ENCODE results near the gene SLC35E3.
"Not testable (repeated sequence)": the region's sequence is repeated elsewhere in the genome, so short reads cannot be mapped to it uniquely, and the experiment has no call there.

DNA sequence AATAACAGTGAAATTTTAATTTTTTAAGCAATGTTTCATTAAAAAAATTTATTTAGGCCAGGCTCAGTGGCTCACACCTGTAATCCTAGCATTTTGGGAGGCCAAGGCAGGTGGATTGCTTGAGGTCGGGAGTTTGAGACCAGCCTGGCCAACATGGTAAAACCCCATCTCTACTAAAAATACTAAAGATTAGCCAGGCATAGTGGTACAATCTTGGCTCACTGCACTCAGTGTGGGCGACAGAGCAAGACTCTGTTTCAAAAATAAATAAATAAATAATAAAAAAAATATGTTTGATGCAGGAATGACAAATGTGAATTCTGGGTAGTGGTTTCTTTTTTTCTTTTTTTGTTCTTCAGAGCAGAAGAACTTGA, 56.4 kb downstream of the SLC35E3 start:
- TF ChIP-seq, protein P1, sequence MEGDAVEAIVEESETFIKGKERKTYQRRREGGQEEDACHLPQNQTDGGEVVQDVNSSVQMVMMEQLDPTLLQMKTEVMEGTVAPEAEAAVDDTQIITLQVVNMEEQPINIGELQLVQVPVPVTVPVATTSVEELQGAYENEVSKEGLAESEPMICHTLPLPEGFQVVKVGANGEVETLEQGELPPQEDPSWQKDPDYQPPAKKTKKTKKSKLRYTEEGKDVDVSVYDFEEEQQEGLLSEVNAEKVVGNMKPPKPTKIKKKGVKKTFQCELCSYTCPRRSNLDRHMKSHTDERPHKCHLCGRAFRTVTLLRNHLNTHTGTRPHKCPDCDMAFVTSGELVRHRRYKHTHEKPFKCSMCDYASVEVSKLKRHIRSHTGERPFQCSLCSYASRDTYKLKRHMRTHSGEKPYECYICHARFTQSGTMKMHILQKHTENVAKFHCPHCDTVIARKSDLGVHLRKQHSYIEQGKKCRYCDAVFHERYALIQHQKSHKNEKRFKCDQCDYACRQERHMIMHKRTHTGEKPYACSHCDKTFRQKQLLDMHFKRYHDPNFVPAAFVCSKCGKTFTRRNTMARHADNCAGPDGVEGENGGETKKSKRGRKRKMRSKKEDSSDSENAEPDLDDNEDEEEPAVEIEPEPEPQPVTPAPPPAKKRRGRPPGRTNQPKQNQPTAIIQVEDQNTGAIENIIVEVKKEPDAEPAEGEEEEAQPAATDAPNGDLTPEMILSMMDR (conservative IDR thresholded peaks at IDR 0.05): not testable (repeated sequence)
- not testable (repeated sequence) for TF ChIP-seq ZFX (IDR thresholded peaks at IDR 0.05)
